BE2C (cell line): Measurements from ENCODE around the gene C2orf92.

Source experiments
- DNase-seq: peaks from one replicate; pipeline ENCODE4 v3.0.0-alpha.2; 2020
- H3K27me3 ChIP-seq: fragments of 250-450 bp; sonication (Bioruptor Pico); 2 replicates; pipeline ENCODE4 v1.5.1; 2020; ENCODE audit warnings: mild to moderate bottlenecking
- H3K36me3 ChIP-seq: fragments of 250-450 bp; sonication (Bioruptor Pico); 2 replicates; pipeline ENCODE4 v1.5.1; 2020; ENCODE audit warnings: mild to moderate bottlenecking
- H3K4me1 ChIP-seq: fragments of 250-450 bp; sonication (Bioruptor Pico); 2 replicates; pipeline ENCODE4 v1.5.1; 2020
- H3K4me3 ChIP-seq: 2 replicates; pipeline ENCODE4 v1.5.1; 2011; ENCODE audit warnings: low read depth, low read length
- H3K9me3 ChIP-seq: fragments of 250-450 bp; sonication (Bioruptor Pico); 2 replicates; pipeline ENCODE4 v1.5.1; 2020
- TF ChIP-seq, protein P1 (sequence below): IDR thresholded peaks from 2 replicates; pipeline ENCODE4 v1.5.1; 2012; ENCODE audit warnings: mild to moderate bottlenecking, low read depth, low read length

C2orf92 gene

GRCh38 chr2:97745474-97746174 is 76.1 kb downstream of the C2orf92 start:
- no peak for DNase-seq
- H3K36me3 ChIP-seq = no peaks in the 10 kb centered on the region
- H3K27me3 ChIP-seq = no peaks in the 10 kb centered on the region
- H3K4me3 ChIP-seq = no peak overlapping the region
- no peaks in the 10 kb centered on the region for H3K4me1 ChIP-seq
- TF ChIP-seq, protein P1, sequence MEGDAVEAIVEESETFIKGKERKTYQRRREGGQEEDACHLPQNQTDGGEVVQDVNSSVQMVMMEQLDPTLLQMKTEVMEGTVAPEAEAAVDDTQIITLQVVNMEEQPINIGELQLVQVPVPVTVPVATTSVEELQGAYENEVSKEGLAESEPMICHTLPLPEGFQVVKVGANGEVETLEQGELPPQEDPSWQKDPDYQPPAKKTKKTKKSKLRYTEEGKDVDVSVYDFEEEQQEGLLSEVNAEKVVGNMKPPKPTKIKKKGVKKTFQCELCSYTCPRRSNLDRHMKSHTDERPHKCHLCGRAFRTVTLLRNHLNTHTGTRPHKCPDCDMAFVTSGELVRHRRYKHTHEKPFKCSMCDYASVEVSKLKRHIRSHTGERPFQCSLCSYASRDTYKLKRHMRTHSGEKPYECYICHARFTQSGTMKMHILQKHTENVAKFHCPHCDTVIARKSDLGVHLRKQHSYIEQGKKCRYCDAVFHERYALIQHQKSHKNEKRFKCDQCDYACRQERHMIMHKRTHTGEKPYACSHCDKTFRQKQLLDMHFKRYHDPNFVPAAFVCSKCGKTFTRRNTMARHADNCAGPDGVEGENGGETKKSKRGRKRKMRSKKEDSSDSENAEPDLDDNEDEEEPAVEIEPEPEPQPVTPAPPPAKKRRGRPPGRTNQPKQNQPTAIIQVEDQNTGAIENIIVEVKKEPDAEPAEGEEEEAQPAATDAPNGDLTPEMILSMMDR = no peak
- H3K9me3 ChIP-seq = no peaks in the 10 kb centered on the region

DNA sequence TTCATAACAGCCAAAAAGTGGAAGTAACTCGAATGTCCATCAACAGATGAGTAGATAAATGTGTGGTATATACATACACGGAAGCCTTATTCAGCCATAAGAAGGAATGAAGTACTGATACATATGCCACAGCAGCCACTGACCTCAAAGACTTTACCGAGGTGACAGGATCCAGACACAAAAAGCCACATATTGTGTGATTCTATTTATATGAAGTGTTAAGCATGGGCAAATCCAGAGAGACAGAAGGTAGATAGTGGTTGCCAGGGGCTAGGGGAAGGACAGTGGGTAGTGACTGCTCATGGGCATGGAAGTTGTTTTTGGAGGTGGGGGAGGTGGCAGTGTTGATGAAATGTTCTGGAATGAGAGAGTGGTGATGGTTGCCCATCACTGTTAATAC is 77.8 kb downstream of the C2orf92 start:
- Histone ChIP-seq H3K36me3 (no peaks in the 10 kb centered on the region), H3K4me1 (no peaks in the 10 kb centered on the region), H3K4me3 (no peak overlapping the region), H3K9me3 (no peaks in the 10 kb centered on the region), H3K27me3 (no peaks in the 10 kb centered on the region)
- TF ChIP-seq, protein P1 = no peak
- DNase-seq = no peak

GRCh38 chr2:97747716-97748115 is 78.2 kb downstream of the C2orf92 start:
- TF ChIP-seq, protein P1 = no peak
- Histone ChIP-seq H3K27me3 (no peaks in the 10 kb centered on the region), H3K4me3 (no peak overlapping the region), H3K9me3 (no peaks in the 10 kb centered on the region), H3K4me1 (no peaks in the 10 kb centered on the region), H3K36me3 (no peaks in the 10 kb centered on the region)
- DNase-seq = no peak

DNA sequence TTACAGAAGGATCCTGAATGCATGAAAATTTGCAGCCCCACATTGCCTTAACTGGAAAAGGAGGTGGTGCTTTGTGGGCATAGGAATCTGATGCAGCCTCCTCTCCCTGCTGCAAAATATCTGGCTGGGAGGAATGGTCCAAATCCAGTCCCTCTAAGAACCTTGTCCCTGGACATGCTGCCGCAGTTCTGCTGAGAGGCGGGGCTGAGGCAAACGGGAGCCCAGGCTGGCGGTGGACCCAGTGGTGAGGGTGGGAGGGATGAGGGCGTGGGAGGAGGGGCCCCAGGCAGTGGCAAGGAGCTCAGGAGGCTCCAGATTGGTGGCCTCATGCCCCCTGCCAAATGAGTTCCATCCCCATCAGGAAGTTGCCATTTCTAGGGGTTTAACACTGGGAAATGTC is 80.1 kb downstream of the C2orf92 start:
- no peak for DNase-seq
- Histone ChIP-seq H3K9me3 (no peaks in the 10 kb centered on the region), H3K4me3 (no peak overlapping the region), H3K4me1 (no peaks in the 10 kb centered on the region), H3K27me3 (no peaks in the 10 kb centered on the region), H3K36me3 (no peaks in the 10 kb centered on the region)
- TF ChIP-seq, protein P1 = no peak

GRCh38 chr2:97750017-97750416 is 80.5 kb downstream of the C2orf92 start:
- no peak for DNase-seq
- Histone ChIP-seq H3K36me3 (no peaks in the 10 kb centered on the region), H3K4me3 (no peak overlapping the region), H3K27me3 (no peaks in the 10 kb centered on the region), H3K9me3 (no peaks in the 10 kb centered on the region), H3K4me1 (no peaks in the 10 kb centered on the region)
- TF ChIP-seq, protein P1 = no peak

DNA sequence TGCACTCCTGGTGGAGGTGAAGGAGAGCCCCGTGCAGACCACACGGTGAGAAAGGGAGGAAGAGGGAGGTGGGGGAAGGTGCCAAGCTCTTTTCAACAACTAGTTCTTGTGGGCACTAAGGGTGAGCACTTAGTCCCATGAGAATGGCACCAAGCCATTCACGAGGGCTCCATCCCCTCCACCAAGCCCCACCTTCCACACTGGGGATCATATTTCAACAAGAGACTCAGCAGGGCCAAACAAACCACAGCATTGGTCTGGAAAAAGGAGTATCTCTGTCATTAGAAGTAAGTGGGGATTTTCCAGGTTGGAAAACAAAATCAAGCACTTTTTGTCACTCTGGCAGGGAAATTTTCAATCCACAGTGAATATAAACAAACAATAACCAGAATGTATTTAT is 82.2 kb downstream of the C2orf92 start:
- H3K27me3 ChIP-seq = no peaks in the 10 kb centered on the region
- H3K4me3 ChIP-seq = no peak overlapping the region
- TF ChIP-seq, protein P1 = no peak
- no peaks in the 10 kb centered on the region for H3K36me3 ChIP-seq
- no peaks in the 10 kb centered on the region for H3K4me1 ChIP-seq
- no peaks in the 10 kb centered on the region for H3K9me3 ChIP-seq
- no peak for DNase-seq
